ENCODE measurements around the gene ESPNL. TPM values are rescaled to one million over a fixed set of nuclear protein-coding genes. Genes with fewer than 3 reads are reported as not detected.

The ESPNL gene
- total RNA-seq, 1 donor from 2014 or later: 0.40 TPM

DNA sequence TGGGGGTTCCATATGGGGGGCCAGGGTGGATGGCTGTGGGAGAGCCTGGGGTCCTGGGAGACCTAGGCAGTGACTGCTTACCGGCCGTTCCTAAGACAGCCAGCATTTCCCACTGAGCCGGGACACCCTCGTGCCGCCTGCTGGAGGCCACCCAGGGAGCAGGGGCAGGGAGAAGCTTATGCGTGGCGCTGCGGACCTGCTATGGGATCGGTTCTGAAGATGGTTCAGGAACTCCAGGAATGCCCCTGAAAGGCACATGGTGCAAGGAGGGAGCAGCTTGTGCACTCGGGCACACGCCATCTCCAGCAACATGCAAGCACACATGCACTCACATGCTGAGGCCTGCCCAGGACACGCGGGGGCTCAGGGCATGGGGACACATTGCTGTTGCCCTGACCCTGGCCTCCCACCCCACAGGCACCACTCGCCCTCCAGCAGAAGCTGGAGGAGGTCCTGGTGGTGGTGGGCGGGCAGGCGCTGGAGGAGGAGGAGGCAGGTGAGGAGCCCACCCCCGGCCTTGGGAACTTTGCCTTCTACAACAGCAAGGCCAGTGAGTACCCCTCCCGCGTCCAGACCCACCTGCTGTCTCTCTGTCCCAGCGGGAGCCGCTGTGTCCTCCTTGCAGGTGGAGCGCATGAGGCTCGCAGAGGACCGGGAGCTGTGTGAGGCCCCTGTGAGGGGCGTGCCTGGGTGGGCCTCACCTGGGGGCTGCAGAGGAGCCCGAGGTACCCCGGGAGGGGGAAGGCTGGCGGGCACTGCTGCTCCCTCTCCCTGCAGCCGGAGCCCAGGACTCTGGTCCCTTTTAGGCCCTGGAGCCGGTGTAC, 42.5 kb downstream of the ESPNL start:
- peak; percentile 31 for ATAC-seq

DNA sequence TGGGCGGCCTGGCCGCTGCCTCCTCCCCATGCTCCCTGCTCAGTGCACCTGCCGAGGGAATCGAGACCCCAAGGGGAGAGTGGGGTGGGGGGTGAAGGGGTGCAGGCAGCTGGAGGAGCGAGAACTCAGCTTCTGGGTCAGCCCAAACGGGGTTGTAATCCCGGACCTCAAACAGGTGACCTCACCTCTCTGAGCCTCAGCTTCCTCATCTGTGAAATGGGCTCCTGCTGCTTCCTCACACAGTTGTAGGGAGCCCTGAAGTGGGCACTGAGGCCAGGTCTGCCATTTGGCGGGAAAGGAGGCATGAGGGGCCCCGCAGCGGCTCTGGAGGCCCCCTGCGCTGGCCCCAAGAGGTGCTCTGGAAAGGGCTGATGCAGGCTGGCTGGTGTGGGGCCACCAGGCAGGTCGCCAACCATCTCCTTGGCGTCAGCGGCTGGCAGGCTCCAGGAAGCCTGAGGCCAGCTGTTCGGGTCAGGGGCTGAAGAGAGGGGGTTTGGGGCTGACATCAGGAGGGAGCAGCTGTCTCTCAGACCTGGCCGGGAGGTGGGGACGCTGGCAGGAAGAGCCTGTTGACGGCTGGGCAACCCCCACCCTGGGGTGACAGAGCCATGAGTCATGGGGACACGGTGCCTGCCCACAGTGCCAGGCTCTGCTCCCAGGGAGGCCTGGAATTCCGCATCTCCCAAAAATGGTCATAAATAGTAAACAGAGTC, 43.3 kb downstream of the ESPNL start:
- peak; percentile 51 for ATAC-seq

DNA sequence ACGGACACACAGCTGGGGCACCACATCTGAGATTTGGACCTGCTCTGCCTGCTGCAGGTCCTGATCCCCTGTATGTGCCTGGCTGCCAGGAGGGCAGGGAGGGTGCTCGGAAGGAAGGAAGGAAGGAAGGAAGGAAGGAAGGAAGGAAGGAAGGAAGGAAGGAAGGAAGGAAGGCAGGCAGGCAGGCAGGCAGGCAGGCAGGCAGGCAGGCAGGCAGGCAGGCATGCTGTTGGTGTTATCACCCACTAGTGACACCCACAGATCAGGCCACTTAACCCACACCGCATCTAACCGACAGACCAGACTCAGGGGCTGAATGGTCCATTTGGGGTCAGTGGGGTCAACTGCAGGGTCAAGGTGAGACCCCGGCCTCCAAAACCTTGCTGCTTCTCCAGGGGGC, 44.1 kb downstream of the ESPNL start:
- ATAC-seq: no peak

DNA sequence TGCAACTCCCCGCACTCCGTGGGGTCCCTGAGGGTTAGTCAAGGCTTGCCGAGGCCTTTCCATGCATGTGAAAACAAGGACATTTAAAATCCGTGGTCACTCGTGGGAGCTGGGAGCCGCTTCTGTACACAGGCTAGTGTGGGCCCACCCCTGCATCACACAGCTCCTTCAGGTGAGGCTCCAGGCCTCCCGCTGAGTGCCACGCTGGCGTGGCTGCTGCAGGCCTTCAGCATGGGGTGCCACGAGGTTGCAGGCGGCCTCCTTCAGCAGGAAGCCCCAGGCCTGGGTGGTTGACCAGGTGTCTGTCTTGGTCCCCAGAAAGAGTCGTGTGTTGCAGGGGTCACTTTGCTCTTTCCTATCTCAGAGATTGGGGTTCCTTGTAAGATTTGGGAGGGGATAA, 44.9 kb downstream of the ESPNL start:
- no peak for ATAC-seq

DNA sequence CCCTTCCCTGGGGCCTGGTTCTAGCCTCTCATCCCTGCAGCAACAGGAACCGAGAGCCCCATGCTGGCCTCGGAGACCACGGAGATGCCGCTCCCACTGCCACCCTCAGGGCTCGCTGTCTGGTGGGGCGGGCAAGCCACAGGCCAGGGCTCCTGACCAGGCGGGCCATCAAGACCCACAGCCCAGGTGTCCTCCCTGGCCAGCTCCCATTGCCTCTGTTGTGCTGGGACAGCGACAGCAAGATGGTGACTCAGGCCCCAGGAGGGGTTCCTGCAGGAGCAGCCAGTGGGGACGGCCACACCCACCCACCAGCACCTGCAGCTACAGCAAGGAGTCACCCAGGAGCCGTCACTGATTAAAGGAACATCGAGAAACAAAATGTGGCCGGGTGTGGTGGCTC, 45.7 kb downstream of the ESPNL start:
- ATAC-seq: peak; percentile 60

DNA sequence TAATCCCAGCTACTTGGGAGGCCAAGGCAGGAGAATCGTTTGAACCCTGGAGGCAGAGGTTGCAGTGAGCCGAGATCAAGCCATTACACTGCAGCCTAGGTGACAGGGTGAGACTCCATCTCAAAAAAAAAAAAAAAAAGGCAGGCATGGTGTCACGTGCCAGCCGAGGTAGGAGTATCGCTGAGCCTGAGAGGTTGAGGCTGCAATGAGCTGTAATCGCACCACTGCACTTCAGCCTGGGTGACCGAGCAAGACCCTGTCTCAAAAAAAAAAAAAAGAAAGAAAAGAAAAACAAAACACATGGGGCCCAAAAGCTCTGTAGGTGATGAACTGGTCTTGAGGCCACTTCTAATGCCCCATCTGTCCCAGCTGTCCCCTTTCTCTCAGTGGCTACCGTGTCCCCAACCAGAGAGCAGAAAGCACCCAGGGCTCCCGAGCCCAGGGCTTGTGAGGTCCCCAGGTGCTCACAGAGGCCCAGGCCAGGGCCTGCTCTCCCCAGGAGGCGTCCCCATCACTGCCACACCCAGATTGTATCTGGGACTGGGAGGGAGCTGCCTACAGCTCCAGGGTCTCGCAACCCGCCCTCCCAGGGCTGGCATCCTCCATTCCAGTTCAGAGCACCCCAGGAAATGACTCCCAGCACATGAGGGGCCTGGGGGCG, 46.9 kb downstream of the ESPNL start:
- no peak for ATAC-seq

DNA sequence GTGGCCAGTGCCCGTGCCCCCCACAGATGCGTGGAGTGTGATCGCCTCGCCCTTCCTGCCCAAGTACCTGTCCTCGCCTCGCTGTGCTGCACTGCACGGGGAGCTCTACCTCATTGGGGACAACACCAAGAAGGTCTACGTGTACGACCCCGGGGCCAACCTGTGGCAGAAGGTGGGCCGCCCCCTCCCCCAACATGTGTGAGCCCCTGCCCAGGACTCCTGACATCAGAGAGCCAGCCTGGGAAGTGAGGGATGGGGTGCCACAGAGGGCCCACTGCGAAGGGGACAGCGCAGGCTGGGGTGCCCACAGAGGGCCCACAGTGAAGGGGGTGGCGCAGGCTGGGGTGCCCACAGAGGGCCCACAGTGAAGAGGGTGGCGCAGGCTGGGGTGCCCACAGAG, 48.8 kb downstream of the ESPNL start:
- ATAC-seq: no peak

DNA sequence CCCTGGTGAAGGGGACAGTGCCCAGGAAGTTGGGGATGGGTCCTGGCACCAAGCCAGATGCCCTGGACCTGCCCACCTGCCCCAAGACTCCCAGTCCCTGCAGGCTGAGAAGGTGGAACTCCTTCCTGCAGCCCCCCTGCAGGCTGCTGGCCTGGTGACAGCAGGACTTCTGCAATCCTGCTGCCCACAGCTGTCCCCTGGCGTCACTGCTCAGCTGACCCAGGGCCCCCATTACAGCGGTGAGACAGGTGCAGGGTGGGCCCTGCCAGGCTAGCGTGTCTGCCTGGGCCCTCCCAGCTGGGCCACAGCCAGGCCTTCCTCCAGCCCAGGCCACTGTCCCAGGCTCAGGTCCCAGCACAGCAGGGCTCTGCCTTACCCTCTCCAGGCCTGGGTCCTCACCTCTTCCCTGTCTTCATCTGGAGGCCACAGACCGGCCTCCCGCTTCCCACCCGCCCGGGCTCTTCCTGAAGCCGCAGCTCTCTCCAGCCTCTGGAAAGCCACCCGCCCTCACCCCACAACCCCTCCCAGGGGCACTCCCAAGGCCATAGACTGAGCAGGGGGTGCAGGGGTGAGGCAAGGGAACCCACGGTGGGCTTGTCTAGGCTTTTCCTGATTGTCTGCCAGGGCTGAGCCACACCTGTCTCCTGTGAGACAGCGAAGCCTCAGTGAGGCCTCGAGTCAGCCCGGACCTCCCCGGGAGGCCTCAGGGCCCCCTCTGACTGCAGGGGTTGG, 49.9 kb downstream of the ESPNL start:
- ATAC-seq: no peak

DNA sequence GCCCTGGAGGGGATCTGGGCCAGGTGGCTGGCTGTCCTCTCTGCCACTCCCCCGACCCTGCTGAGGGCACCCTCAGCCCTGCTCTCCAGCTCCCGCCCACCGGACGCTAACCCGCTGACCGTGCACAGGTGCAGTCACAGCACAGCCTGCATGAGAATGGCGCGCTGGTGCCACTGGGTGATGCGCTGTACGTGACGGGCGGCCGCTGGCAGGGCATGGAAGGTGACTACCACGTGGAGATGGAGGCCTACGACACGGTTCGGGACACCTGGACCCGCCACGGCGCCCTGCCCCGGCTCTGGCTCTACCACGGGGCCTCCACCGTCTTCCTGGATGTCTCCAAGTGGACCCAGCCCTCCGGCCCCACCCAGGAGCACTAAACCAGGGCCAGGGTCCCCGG, 50.5 kb downstream of the ESPNL start:
- no peak for ATAC-seq

DNA sequence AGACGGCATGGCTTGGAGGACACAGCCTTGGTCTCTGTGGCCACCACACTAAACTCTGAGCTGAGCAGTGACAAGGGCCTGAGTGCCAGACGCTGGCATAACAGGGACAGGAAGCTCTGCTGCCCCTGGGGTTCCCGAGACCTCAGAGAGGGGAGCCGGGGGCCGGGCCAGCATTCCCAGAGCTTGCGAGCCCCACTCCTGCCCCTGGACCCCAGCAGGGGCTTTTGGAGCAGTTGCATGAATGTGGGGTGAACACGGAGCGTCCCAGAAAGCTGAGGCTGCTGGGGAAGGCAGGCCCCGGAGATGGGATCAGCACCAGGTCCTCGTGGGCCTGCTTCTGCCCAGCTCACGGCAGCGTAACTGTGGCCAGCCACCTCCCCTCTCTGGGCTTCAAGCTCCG, 51.1 kb downstream of the ESPNL start:
- no peak for ATAC-seq

DNA sequence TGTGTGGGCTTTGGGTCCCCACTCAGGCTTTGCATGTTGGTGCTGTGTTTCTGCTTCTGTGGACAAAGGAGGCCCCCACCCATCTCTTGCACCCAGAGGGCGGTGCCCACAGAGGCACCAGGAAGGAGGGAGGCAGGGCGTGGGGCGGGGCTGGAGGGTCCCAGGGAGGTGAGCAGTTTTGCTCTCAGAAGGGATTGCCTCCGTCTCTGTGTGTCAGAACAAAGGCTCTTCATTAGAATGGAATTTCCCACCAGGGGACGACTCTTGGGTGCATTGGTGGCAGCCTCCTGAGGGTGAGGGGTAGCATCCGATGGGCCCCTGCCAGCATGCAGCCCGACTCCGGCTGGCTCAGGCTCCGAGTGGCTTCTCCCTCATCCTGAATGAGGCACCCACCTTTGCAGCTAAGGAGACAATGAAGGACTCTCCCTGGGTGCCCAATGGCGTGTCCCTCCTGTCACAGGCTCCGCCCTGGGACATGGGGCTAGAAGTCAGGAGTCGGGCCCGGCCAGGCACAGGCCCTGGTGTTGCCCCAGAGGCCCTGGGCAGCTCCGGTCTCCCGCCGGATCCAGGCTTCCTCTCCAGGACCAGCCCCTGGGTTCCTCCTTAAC, 51.6 kb downstream of the ESPNL start:
- ATAC-seq: no peak

DNA sequence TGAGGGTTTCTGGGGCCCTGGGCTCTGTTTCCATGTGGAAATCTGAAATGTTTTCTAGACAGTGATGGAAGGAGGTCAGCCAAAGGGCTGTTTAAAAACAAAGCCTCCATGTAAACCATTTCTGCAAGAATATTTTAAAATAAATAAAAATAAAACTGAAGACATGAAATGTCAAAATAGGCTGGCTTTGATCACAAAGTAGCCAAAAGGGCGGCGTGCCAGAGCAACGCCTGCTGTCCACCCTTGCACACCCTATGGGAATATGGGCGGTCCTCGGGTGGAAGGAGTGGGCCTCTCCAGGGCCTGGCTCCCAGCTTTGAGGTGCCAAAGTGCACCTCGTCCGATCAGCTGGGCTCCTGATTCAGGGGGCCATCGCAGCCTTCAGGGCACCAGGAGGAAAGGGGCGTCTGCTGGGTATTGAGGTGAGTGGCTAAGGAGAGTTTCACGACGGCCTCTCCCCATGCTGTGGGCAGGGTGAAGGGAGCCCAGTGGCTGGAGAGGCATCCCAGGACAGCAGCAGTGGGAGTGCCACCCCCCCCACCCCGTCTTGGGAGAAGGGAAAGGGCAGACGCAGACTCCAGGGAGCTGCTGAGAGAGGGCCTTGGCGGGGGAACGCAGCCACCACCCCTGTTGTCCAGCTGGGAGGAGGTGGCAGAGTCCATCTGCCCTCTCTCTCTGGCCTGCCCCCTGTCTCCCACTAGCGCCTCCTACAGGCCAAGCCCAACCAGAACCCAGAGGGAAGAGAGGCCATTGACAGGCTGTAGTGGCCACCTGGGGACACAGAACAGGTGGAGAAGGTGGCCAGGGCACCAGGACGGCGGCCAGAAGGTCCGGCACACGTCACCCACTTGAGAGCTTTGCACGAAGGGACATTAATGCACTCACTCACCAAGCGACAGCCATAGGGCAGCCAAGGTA, 52.9 kb downstream of the ESPNL start:
- ATAC-seq: no peak

DNA sequence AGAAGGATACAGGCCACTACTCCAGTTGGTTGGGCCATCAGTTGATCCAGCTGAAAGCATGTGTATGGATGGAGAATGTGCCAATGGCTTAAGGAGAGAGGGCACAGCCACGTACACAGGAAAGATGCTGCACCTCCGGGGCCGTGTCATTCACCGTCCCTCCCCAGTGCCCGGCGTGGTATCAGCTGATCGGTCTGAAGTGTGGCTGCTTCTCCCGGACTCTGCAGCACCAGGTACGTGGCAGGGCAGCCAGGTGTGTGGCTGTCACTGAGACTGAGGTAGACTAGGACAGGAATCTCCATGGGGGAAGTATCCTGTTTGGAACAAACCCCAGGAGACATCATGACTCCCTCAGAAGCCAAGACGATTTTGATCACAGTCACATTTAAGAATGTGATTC, 54.4 kb downstream of the ESPNL start:
- no peak for ATAC-seq

DNA sequence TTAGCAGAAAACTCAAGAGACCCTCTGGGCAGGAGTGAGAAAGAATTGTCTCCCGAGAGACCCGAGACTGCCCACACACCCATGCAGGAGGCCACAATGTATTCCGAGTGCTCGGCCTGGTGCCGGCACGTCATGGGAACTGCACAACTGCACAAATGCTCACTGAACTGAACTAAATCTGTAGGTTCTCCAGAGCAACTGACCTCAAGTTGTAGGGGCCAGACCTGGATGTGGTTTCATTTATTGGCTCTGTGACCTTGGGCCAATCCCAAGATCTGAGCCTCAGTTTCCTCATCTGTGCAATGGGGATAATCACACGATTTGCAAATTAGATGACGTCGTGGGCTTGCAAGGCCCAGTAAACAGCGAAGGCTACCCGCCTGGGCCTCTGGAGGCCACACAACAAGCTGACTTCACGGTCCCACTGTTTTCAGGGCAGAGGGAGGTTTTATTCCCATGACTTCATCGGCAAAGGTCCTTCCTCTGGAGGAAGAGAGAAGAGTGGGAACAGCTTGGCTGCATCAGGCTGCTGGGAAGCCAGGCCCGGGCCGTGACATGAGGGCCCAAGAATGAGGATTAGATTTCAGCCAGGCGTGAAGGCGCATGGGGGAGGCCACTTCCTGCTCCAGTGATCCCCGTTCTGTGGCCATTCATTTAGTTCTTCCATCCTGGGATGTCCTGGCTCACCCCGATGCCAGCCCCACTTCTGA, 55.1 kb downstream of the ESPNL start:
- no peak for ATAC-seq

DNA sequence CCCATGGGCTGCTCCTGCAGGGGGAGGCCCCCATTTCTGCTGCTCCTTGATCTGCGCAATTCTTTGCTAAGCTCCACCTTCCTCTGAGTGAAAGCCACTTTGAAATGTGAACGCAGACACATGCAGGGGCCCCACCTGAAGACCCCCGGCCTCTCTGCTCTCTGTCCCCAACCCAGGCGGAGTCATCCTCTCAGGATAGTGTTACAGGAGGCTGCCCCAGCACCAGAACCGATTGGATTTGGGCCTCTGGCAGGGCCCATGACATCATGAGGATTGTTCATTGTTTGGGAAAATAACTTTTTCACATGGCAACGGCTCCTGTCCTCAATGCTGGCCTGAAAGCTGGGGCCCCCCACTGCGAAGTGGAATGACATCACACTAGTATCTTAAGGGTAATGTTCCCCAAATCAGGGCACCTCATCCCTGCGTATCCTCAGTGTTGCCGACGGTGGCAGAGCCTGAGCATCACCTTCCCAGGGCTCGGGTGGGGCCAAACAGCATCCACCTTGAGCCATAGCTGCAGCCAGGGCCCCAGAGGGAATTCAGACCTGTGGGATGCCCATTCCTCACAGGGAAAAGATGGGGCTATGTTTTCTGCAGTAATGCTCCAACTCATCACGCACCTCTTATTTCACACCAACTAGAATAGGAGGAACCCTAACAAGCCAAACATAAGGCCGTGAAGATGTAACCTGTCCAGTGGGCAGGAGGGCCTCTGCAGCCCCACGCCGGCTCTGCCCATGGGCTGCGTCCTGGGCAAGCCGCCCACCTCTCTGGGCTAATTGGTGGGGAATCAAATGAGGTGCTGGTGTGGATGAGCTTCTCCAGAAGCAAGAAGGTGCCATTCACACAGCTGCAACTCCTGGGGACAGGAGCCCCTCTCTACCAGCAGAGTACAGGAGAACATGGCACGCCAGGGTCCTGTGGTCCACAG, 55.9 kb downstream of the ESPNL start:
- no peak for ATAC-seq

DNA sequence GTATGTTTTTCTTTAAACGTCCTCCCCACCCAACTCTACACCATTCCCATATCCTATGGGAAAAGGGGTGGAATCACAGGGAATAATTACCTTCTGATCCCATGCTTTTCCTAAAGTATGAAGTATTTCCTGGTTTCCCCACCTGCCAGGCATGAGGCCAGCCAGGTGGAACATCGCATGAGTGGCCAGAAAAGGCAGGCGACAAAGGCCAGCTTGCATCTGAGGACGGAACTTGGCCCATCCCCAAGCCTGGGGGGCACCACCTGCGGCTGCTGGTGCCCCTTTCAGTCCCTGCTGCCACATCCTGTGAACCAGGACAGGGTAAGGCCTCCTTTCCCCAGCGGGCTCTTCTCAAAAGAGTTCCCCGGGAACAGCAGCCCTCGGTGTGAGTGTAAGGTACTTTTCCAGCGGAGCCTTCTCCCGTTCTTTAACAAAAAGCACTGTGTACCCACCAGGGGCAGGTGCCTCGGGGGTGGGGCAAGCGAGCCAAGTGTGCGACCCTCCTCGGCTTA, 57.4 kb downstream of the ESPNL start:
- ATAC-seq: no peak

DNA sequence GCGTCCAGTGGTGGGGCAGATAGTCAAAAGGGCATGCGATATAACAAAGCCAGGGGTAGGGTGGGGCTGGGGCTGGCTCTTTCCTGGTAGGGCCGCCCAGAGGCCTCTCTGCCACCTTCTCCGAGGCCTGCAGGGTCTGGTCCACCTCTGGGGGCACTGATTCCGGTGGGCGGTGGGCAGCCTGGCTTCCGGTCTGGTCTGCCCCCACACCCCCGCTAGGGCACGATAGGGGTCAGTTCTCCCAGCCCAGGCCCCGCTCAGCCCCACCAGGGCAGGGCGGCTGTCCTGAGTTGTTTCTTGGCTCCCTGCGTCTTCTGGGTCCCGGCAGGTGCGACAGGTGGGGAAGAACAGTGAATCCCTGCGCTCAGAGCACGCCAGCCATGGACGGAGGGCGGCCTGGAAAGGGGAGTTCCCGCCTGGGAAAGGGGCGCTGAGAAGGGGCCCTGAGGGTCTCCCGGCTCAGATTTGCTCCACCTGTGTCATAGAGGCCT, 57.9 kb downstream of the ESPNL start:
- no peak for ATAC-seq

DNA sequence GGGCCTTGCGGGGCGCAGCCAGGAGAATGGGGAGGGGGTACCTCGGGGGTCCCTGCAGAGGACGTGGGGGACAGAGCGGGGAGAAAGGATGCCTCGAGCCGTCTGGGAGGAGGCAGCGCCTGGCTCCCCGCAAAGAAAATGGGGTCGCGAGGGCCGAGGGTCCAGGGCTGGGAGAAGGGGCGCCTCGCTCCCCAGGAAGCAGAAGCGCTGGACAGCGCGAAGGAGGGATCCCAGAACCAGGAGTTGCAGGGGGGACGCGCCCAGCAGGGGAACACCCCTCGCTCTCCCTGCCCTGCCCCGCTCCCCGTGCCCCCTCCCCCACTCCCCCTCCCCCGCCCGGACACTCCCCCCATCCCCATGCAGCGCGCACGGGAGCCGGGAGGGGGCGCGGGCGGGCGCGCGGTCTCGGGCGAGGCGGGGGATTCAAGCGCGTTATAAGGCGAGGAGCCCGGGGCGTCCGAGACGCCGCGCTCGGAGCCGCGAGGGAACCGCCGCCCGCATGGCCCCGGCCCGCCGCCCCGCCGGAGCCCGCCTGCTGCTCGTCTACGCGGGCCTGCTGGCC, 58.5 kb downstream of the ESPNL start, which contains the start of gene ERFE:
Gene ERFE (plus strand): TSS at position 462 of the 562 bp plus-strand sequence. CDS start 38 bp downstream, at position 500.
- peak; percentile 31 for ATAC-seq

All from esophagus mucosa (tissue), 1 donor.